GM03348 (cell line): Measurements from ENCODE around the gene CST5.
A peak's percentile ranks its signal among the peaks of the same experiment; 100 is the strongest.
"Not testable (repeated sequence)": the region's sequence is repeated elsewhere in the genome, so short reads cannot be mapped to it uniquely, and the experiment has no call there.

Experiments
- DNase-seq: peaks from one replicate; pipeline ENCODE4 v3.0.0; 2012; ENCODE audit warnings: low spot score

CST5 gene

GRCh38 chr20:23889775-23890187 is 10.2 kb upstream of the CST5 start:
- peak; percentile 62 for DNase-seq

GRCh38 chr20:23887856-23888255 is 8.3 kb upstream of the CST5 start:
- DNase-seq = no peak

- DNase-seq = no peak
These were observed 5.2 kb upstream of the CST5 start for GRCh38 chr20:23884771-23885162.

- no peak for DNase-seq
These were observed 4.7 kb upstream of the CST5 start for GRCh38 chr20:23884136-23884770.

- DNase-seq = no peak
These were observed 1.8 kb upstream of the CST5 start for GRCh38 chr20:23881371-23881770.

GRCh38 chr20:23880417-23880816 is 869 bp upstream of the CST5 start:
- DNase-seq = no peak

GRCh38 chr20:23879811-23880374 is 345 bp upstream of the CST5 start:
- no peak for DNase-seq

GRCh38 chr20:23878787-23879186 is 761 bp downstream of the CST5 start:
- no peak for DNase-seq

- DNase-seq = not testable (repeated sequence)
These were observed 1.5 kb downstream of the CST5 start for GRCh38 chr20:23878016-23878542.

- DNase-seq = no peak
These were observed 2.0 kb downstream of the CST5 start for GRCh38 chr20:23877524-23877923.

- DNase-seq = no peak
These were observed 3.8 kb downstream of the CST5 start for GRCh38 chr20:23875606-23876237.

- no peak for DNase-seq
These were observed 4.8 kb downstream of the CST5 start for GRCh38 chr20:23874747-23875146.

GRCh38 chr20:23873370-23874015 is 6.1 kb downstream of the CST5 start:
- no peak for DNase-seq

GRCh38 chr20:23872065-23872464 is 7.5 kb downstream of the CST5 start:
- DNase-seq = no peak

GRCh38 chr20:23870461-23870860 is 9.1 kb downstream of the CST5 start:
- no peak for DNase-seq

- no peak for DNase-seq
These were observed 10.0 kb downstream of the CST5 start for GRCh38 chr20:23869520-23869919.

- DNase-seq = no peak
These were observed 11.2 kb downstream of the CST5 start for GRCh38 chr20:23868321-23868720.

GRCh38 chr20:23867152-23867776 is 12.3 kb downstream of the CST5 start:
- DNase-seq = no peak

GRCh38 chr20:23860771-23861170 is 18.8 kb downstream of the CST5 start:
- DNase-seq = not testable (repeated sequence)

- no peak for DNase-seq
These were observed 21.5 kb downstream of the CST5 start for GRCh38 chr20:23857962-23858595.

GRCh38 chr20:23856736-23857135 is 22.8 kb downstream of the CST5 start:
- DNase-seq = no peak

- no peak for DNase-seq
These were observed 23.3 kb downstream of the CST5 start for GRCh38 chr20:23856226-23856625.
